ENCODE data around the gene EIF4EBP2.

DNA sequence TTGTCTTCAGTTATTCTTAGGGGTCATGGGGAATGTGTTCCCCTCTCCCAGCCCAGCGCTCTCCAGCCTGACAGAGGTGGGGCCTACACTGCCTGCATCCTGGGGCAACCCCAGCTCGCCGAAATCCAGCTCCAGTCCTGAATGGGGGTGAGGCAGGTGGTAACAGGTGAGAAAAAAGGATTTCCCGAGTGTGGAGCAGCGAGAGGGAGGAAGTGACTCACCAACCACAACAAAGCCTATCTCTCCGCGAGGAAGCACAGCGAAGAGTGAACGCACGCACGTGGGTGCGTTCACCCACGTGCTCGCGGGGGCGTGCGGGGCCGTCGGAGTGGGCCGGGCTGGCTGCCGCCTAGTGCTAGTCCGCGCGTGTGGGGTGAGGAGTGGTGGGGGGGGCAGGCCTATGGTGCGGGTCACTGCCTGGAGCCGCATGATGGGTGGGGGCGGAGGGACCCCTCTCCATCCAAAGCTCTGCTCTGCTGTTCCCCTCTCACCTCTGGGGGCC lies 73.8 kb downstream of the EIF4EBP2 start:
- TF ChIP-seq, protein P1, sequence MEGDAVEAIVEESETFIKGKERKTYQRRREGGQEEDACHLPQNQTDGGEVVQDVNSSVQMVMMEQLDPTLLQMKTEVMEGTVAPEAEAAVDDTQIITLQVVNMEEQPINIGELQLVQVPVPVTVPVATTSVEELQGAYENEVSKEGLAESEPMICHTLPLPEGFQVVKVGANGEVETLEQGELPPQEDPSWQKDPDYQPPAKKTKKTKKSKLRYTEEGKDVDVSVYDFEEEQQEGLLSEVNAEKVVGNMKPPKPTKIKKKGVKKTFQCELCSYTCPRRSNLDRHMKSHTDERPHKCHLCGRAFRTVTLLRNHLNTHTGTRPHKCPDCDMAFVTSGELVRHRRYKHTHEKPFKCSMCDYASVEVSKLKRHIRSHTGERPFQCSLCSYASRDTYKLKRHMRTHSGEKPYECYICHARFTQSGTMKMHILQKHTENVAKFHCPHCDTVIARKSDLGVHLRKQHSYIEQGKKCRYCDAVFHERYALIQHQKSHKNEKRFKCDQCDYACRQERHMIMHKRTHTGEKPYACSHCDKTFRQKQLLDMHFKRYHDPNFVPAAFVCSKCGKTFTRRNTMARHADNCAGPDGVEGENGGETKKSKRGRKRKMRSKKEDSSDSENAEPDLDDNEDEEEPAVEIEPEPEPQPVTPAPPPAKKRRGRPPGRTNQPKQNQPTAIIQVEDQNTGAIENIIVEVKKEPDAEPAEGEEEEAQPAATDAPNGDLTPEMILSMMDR (IDR thresholded peaks at IDR 0.05): no peak
- no peak for TF ChIP-seq POLR2A (IDR thresholded peaks at IDR 0.05)

All from tibial nerve (tissue), 3 donors.